GM13976 (cell line): ENCODE data around the gene UBN2.

Experiments used
- DNase-seq: peaks from one replicate; pipeline ENCODE4 v3.0.0; 2012; ENCODE audit warnings: low spot score
- CTCF ChIP-seq: IDR thresholded peaks from 2 replicates; pipeline ENCODE4 v1.5.1; 2012; ENCODE audit warnings: borderline replicate concordance, mild to moderate bottlenecking; ENCODE audit not compliant: insufficient read depth; ENCODE audit errors: extremely low read depth, missing control alignments, control extremely low read depth
- in situ Hi-C: fragments of 300-500 bp; cut with MboI; formaldehyde crosslinking; loops from one replicate; pipeline ENCODE4 v1.12.0; 2022; ENCODE audit warnings: low sequenced_read_pairs, mixed read lengths, inconsistent platforms; ENCODE audit not compliant: unreplicated experiment

UBN2 gene

DNA sequence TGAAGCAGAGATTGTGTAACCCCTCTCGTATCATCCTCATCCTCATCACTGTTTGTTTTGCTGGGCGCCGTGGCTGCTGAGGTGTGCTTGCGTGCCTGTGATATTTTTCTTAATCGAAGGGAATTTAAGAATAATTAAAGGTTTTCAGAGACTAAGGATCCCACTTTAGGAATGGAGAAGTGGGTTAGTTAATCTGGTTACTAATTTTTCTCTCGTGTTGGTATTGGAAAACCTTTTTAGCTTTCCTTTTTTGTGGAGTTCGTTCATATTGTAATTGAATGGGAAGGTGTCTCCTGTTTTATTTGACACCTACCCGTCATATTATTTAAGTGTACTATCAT is 1.3 kb downstream of the UBN2 start:
- no peak for TF ChIP-seq CTCF
- DNase-seq, result no peak
- in situ Hi-C loops, result no loop called here

DNA sequence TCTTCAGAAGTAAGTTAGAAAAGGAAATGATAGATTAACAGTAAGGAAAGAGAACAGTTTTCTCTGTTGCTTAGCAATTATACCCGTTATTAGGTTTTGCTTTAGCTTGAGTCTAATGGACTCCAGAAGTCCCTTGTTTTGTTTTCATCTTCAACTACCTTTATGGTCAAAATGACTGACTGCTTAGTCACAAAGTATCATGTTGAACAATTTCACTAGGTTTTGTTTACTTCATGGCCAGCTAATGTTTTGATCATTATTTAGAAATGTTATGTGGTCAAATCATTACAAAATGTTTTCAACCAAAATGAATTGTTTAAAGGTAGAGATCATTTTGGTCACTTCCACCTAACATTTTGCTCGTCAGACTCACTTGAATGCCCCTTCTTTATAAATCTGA is 1.9 kb downstream of the UBN2 start:
- DNase-seq, result no peak
- in situ Hi-C loops, result no loop called here
- no peak for TF ChIP-seq CTCF

DNA sequence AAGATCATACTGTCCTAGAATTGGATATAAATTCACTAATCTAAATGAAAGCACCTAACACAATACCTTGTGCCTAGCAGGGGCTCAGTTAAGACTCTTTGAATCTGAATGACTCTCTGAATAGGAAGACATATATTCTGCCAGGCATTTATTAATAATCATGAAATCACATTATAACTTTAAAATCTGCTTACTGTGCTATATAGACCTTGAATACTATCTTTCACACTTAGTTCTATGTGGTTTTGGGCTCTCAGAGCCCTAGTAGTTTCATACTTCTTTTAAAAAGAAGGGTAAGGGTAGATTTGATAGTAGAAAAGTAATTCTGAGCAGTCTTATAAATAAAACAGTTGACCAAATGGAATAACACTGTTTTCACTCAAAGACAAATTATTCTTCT is 10.2 kb downstream of the UBN2 start:
- TF ChIP-seq CTCF, result no peak
- in situ Hi-C loops, result no loop called here
- no peak for DNase-seq

DNA sequence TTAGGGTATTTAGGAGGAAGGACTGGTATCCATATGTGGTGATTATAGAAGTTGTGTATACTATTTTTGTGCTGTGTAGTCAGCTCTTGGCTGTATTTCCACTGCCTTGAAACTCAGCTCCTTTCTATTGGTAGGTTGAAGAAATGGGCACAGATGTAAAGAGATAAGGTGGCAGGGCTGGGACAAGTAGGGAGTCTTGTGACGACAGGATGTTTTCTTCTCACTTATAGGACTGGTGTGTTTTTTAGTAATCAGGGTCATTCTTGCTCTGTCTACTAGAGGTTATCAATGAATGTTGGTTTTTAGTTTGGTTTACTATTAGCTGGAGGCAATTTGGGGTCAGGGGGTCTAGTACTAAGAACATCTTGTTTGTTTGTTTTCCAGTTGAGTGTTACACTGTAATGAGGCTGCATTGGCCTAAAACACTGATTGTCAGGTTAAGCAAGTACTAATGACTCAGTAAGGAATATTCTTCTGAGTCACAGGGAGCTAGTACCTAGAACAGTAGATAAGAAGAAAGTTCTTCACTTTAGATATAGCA is 11.8 kb downstream of the UBN2 start:
- in situ Hi-C loops, result no loop called here
- no peak for DNase-seq
- TF ChIP-seq CTCF, result no peak

GRCh38 chr7:139245401-139245800 is 14.4 kb downstream of the UBN2 start:
- no peak for TF ChIP-seq CTCF
- in situ Hi-C loops, result no loop called here
- no peak for DNase-seq

GRCh38 chr7:139246494-139246893 is 15.5 kb downstream of the UBN2 start:
- in situ Hi-C loops, result no loop called here

More at GRCh38 chr7:139246494-139246893, 15.5 kb downstream of the UBN2 start:
- TF ChIP-seq CTCF, result no peak
- DNase-seq, result no peak
